Colonic mucosa (tissue), 4 donors: Measurements from ENCODE around the gene ZNF691. TPM values are rescaled to one million over a fixed set of nuclear protein-coding genes. Genes with fewer than 3 reads are reported as not detected.
"Not testable (repeated sequence)": the region's sequence is repeated elsewhere in the genome, so short reads cannot be mapped to it uniquely, and the experiment has no call there.

Experiments used
- DNase-seq: peaks from one replicate; pipeline ENCODE4 v3.0.0-alpha.2; 2020
- H3K27ac ChIP-seq: fragments of 200-600 bp; one replicate; pipeline ENCODE4 v1.8.0; 2021
- H3K27me3 ChIP-seq: fragments of 200-600 bp; one replicate; pipeline ENCODE4 v1.8.0; 2021
- H3K36me3 ChIP-seq: fragments of 200-600 bp; one replicate; pipeline ENCODE4 v1.8.0; 2021
- H3K4me1 ChIP-seq: fragments of 200-600 bp; one replicate; pipeline ENCODE4 v1.8.0; 2021; ENCODE audit warnings: mild to moderate bottlenecking
- H3K4me3 ChIP-seq: fragments of 200-600 bp; one replicate; pipeline ENCODE4 v1.8.0; 2021
- H3K9ac ChIP-seq, 2 donors: one replicate each; pipeline ENCODE4 v1.7.0; 2013; ENCODE audit warnings: control low read depth in 2 of 2, low read depth in 2 of 2, low read length in 2 of 2
- H3K9me3 ChIP-seq: fragments of 200-600 bp; one replicate; pipeline ENCODE4 v1.8.0; 2021
- intact Hi-C: fragments of 100-400 bp; cut with DNase I; formaldehyde crosslinking; loops from one replicate; pipeline ENCODE4 v1.14.1; 2022
- total RNA-seq, 2 donors: library from RNA; stranded (reverse); fragmentation: NEBNext Ultra II Directional in 1 of 2; extraction: Animal tissue kit (Norgen Biotek cat#: 25700) in 1 of 2; gene quantifications; one replicate each; pipeline ENCODE4 v1.2.1, GENCODE V29; 2021
- TF ChIP-seq, protein P1 (sequence below): fragments of 200-600 bp; IDR thresholded peaks from one replicate; pipeline ENCODE4 v1.8.0; 2022; ENCODE audit warnings: antibody characterized with exemption, mild to moderate bottlenecking
- donor health status: healthy.
- donor health status: DM: no; HTN: no; CAD: no.
- donor health status: DM: no; HTN: no; CAD: no.

ZNF691 gene
- total RNA-seq, 2 donors from 2014 or later, result 5.1 to 6.2 TPM

DNA sequence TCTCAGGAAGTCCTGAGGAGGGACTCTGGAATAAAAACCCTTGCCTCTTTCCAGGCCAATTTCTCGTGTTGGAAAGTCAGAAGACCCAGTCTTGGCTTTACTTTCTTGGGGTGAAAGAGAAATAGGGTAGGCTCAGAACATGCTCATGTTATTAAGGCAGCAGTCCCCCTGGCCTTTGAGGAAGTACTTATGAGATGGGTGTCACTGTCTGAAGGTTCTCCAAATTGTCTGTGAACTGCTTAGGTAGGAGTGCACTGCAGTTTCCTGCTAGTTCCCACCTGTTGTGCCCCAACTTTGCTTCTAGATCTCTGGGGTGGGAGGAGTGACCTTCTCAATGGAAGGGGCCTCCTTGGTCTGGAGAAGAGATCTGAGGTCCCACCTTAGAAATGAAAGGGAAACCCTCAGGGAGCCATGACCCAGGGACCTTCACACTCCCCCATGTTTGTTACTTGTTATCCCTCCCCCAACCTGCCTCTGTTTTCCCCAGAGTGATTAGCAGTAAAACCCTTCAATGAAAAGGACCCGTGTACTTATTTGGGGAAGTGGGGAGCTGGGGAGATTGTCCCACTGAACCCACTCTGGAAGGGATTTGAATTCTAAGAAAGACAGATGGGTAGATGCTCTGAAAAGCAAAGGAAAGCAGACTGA is 5.7 kb downstream of the ZNF691 start:
- Histone ChIP-seq H3K36me3 (no peaks in the 10 kb centered on the region), H3K27me3 (no peaks in the 10 kb centered on the region), H3K27ac (no peak overlapping the region), H3K9ac (no peak overlapping the region), H3K9me3 (no peaks in the 10 kb centered on the region), H3K4me1 (peaks cover 4% of the 10 kb centered on the region), H3K4me3 (no peak overlapping the region)
- TF ChIP-seq, protein P1, sequence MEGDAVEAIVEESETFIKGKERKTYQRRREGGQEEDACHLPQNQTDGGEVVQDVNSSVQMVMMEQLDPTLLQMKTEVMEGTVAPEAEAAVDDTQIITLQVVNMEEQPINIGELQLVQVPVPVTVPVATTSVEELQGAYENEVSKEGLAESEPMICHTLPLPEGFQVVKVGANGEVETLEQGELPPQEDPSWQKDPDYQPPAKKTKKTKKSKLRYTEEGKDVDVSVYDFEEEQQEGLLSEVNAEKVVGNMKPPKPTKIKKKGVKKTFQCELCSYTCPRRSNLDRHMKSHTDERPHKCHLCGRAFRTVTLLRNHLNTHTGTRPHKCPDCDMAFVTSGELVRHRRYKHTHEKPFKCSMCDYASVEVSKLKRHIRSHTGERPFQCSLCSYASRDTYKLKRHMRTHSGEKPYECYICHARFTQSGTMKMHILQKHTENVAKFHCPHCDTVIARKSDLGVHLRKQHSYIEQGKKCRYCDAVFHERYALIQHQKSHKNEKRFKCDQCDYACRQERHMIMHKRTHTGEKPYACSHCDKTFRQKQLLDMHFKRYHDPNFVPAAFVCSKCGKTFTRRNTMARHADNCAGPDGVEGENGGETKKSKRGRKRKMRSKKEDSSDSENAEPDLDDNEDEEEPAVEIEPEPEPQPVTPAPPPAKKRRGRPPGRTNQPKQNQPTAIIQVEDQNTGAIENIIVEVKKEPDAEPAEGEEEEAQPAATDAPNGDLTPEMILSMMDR, result no peak
- intact Hi-C loops, result no loop called here
- no peak for DNase-seq

DNA sequence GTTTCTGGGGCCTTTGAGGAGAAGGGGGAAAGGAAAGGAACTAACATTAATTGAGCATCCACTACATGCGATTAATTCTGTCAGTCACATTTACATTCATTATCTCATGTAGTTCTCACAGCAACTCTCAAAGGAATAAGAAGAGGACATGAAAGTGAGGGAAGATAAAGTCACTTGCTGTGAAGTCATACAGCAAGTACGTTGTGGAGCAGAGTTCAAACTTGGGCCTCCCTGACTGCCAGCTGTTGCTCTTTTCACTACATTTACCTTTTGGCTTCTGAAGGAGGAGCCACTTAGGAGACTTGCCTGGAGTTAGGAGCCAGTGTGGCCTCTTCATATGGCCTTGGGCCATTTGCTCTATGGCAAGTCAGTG is 6.2 kb downstream of the ZNF691 start:
- Histone ChIP-seq H3K27me3 (no peaks in the 10 kb centered on the region), H3K27ac (no peak overlapping the region), H3K9me3 (no peaks in the 10 kb centered on the region), H3K9ac (no peak overlapping the region), H3K36me3 (no peaks in the 10 kb centered on the region), H3K4me1 (no peaks in the 10 kb centered on the region), H3K4me3 (no peak overlapping the region)
- no peak for DNase-seq
- TF ChIP-seq, protein P1, result no peak
- intact Hi-C loops, result no loop called here

DNA sequence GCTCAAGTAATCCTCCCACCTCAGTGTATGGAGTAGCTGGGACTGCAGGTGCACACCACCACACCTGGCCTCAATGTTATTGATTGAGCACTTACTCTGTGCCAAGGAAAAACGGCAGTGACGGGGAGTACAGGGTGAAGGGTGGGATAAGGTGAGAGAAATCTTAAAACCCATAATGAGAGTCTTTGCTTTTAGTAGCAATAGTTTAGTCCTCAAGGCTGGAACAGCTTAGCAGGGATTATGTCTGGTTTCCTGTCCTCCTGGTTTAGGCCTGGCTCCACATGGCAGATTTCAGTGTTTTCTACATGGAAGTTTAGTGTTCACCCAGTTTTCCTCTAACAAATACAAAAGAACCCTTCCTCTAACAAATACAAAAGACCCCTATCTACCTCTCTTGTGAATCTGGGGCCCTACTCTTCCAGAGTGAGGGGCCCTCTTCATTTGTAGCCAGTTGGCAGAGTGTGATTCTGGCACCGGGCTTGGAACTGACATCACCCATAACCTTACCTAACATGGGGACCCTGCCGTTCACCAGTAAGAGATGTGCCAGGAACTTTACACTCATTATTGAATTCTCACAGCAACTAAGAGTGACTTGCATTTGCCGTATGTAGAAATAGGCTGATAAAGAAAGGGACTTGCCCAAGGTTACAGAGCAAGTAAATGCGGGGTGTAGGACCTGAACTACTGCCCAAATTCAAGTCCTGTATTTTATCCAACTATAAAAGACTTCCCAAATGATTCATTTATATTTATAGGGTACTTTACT is 6.9 kb downstream of the ZNF691 start:
- Histone ChIP-seq H3K9ac (no peak overlapping the region), H3K36me3 (no peaks in the 10 kb centered on the region), H3K27ac (no peak overlapping the region), H3K4me1 (no peaks in the 10 kb centered on the region), H3K4me3 (no peak overlapping the region), H3K9me3 (no peaks in the 10 kb centered on the region), H3K27me3 (no peaks in the 10 kb centered on the region)
- DNase-seq, result no peak
- TF ChIP-seq, protein P1, result no peak
- intact Hi-C loops, result no loop called here

DNA sequence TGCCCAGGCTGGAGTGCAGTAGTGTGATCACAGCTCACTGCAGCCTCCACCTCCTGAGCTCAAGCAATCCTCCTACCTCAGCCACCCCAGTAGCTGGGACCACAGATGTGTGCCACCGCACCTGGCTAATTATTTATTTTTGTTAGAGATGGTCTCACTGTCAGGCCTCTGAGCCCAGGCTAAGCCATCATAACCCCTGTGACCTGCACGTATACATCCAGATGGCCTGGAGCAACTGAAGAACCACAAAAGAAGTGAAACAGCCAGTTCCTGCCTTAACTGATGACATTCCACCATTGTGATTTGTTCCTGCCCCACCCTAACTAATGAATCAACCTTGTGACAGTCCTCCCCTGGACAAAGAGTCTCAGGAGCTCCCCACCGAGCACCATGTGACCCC is 10.1 kb downstream of the ZNF691 start:
- H3K27me3 ChIP-seq, H3K4me3 ChIP-seq, H3K27ac ChIP-seq, H3K36me3 ChIP-seq, H3K9me3 ChIP-seq, H3K4me1 ChIP-seq, H3K9ac ChIP-seq, intact Hi-C loops, DNase-seq: not testable (repeated sequence)

DNA sequence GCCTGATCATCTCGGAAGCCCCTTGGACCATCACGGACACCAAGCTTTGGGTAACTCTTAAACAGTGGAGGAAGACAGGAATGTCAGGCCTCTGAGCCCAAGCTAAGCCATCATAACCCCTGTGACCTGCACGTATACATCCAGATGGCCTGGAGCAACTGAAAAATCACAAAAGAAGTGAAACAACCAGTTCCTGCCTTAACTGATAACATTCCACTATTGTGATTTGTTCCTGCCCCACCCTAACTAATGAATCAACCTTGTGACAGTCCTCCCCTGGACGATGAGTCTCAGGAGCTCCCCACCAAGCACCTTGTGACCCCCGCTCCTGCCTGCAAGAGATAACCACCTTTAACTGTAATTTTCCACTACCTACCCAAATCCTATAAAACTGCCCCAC is 13.0 kb downstream of the ZNF691 start:
- H3K9ac ChIP-seq, H3K9me3 ChIP-seq, DNase-seq, H3K27me3 ChIP-seq, H3K4me3 ChIP-seq, H3K4me1 ChIP-seq, H3K27ac ChIP-seq, H3K36me3 ChIP-seq, intact Hi-C loops: not testable (repeated sequence)

DNA sequence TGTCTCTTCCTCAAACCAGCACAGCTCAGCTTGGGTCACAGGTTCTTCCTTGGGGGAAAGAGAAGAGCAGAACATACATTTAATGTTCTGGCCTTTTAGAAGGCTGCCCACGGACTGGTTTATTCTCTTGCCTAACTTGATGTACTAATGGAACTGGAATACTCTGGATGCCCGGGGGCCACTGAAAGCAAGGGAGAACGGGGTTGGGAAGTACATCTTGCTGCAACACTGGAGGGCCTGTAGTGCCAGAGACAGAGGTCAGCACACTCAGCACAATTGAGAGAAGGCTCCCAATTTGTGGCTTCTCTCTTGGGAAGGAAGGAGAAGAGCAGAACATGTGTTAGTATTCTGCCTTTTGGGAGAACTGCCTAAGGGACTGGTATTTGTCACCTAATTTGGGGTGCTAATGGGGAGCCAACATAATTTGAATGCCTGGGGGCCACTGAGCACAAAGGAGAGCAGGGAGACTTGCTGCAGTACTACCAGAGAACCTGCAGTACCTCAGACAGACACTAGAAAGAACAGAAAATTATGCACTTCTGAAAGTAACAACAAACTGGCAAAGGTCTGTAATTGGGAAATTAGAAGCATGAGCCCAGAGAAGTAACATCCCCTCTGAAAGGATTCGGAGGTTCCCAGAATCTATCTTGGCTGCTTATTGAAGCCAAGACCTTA is 14.1 kb downstream of the ZNF691 start:
- intact Hi-C loops, result no loop called here
- no peaks in the 10 kb centered on the region for H3K4me1 ChIP-seq
- TF ChIP-seq, protein P1, result no peak
- no peaks in the 10 kb centered on the region for H3K9me3 ChIP-seq
- no peak for DNase-seq
- H3K4me3 ChIP-seq, result no peak overlapping the region
- no peaks in the 10 kb centered on the region for H3K36me3 ChIP-seq
- no peak overlapping the region for H3K9ac ChIP-seq
- H3K27ac ChIP-seq, result no peak overlapping the region
- H3K27me3 ChIP-seq, result no peaks in the 10 kb centered on the region
